HG03175 (cell line): ENCODE data around the gene TLE5.
"Not testable (repeated sequence)": the region's sequence is repeated elsewhere in the genome, so short reads cannot be mapped to it uniquely, and the experiment has no call there.

Experiments
- ATAC-seq: cut with Tn5 transposase; IDR thresholded peaks from one replicate; pipeline ENCODE4 v1.9.1; 2021; ENCODE audit warnings: mild to moderate bottlenecking, moderate library complexity; ENCODE audit not compliant: unreplicated experiment

The TLE5 gene

DNA sequence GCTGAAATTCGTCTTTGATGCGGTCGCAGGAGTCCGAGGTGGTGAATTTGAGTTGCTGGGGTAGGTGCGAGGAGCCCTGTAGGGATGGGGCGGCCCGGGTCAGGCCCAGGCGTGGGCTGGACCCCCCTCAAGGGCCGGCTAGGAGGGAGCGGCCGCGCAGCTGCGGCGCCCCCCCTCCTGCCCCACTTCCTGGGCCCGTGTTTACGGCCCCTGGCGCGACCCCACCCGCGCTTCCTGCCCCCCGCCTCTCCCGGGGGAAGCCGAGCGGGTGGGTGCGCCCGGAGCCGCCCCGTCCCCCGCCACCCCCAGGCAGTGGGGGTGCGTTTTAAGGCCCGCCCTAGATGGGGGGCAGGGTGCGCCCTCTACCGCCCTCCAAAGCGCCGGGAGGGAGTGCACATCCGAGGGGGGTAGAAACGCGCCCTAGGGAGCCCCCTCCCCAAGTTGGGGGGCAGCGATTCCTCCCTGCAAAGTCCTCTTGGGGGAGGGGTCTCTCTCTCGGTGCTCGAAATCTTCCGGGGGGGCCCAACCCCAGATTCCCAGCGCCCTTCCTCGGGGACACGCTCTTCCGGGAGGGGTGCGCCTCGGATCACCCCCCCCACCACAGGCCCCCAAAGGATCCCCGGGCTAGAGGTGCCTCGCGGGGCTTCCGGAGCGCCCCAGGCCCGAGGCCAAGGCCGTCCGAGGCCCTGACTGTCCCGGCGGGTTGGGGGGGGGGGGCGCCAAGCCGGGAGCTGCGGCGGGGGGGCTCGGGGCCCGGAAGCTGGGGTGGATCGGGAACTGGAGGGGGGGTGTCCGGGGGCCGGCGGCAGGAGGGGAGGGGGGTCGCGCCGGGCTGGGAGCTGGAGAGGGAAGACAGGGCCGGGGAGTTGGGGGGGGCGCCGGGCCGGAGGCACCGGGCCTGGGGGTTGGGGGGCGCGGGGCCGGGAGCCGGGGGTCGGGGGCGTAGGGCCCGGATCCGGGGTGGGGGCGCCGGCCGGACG is 823 bp downstream of the TLE5 start:
- no peak for ATAC-seq

DNA sequence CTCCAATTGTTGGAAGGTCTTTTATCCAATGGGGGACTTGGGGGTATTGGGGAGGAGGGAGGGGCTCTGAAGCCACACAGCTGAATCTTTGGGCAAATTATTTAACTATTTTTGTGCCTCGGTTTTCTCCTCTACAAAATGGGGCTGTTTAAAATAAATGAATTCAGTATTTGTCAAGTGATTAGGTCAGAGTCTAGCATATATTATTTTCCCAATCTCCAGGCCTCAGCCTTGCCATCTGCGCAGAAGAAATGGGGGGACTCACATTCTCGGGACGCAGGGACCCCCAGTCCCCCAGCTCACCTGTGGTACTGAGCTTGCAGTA is 1.5 kb downstream of the TLE5 start:
- ATAC-seq, result no peak

DNA sequence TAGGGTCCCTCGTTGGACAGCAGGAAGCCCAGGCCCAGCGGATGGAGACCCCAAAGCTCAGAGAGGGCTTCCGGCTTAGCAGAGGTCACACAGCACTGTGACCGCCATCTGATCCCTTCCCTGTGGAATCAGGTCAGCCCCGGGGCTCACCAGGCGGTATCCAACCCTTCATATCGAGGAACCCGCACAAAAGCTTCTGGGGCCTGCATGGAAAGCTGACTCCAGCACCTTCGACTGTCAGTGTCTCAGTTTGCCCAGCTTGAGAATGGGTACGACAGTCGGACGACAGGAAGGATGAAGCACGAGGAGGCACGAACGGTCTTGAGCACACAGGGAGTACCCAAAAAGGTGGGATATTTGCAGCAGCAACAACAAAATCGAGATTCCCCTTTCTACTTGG is 2.6 kb downstream of the TLE5 start:
- no peak for ATAC-seq

DNA sequence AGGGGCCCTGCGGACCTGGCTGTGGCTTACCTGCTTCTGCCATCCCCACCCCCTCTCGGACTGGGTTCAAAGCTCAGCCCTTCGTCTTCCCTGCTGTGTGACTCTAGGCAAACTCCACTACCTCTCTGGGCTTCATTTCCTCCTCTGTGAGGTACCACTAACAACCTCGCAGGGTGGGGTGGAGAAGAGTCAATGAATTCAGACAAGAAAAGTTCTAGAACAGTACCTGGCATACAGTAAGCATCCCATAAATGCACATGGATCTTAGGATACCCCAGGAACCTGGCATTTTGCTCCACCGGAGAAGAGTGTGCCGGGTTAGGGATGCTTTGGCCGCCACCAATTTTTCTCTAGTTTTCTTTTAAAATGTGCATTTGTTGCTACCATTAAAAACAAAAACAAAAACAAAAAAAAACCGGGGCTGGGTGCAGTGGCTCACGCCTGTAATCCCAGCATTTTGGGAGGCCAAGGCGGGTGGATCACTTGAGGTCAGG is 3.4 kb downstream of the TLE5 start:
- no peak for ATAC-seq

DNA sequence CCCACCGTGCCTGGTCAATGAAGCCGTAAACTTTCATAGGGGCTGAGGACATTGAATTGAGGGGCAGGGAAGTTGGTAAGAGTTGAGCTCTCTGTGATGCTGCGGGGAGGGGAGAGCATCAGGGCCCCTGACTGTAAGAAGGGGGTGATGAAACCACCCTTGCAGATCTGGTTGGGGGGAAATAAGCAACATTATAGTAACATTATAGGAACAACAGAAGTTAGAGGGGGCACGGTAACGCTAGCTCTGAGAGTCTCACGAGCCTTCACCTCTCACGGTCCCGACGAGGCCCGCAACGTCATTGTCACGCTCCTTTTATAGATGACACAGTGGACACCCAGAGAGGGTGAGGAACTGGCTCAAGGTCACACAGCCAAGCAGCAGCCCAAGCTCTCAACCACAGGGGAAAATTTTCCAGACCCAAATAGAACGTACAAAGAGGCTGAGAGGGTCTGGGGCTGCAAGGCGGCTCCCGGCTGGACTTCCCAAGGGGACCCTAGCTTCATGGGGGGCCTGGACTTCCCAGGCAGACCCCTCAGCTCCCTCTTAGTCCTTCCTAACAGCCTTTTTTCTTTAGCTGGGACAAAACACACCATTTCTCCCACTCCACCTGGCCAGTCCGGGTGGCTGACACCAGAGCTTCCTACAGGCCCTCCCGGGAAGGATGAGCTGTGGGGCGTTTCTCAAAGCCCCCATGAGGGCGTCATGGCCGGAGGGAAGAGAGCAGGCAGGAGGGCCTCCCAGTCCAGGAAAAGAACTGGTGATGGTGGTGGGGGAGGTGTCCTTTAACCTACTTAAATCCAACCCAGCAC is 4.1 kb downstream of the TLE5 start:
- no peak for ATAC-seq

DNA sequence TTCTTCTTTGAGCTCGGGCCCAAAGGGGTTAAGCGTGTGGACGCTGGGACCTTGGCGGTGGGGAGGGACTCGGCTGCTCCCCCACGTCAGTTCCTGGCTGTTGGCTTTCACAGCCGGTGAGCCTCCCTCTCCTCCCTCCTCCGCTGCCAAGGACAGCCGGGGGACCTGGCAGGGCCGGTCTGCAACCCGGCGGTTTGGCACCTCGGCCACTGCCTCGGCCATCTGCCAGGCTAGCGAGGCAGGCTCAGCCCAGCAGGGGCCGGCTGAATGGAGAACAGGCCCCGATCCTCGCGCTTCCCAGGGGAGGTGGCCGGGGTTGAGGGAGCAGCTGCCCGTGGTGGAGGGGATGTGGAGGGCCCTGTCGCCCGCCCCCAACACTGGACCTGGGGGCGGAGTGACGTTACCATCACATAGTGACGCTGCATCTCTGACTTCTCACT is 5.0 kb downstream of the TLE5 start:
- no peak for ATAC-seq

DNA sequence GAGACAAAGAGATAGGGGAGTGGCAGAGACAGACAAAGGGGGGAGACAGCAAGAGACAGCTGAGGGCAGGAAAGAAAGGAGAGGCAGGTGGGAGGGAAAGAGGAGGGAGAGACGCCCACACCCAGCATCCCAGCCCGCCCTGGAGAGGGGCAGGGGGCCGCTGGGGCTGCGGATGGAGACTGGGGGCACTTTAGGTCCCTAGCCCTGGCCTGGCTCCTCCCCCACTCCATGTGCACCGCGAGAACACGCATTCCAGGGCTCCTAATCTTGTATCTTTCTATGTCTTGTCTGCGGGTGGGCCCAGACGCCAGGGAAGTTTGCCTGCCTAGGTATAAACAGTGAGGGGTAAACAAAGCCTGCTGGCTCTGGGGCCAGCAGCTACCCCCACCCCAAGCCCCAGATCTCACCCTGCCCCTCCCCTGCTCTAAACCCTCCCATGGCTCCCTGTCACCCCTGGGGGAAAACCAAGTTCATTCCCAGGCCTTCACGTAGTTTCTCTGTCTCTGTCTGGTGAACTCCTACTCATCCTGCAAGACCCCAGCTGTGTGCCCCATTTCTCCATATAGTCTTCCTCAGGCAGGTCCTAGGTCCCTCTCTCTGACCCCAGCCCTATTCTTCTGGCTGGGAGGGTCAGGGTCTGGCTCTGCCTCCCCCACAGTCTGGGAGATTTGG is 5.7 kb downstream of the TLE5 start:
- no peak for ATAC-seq

DNA sequence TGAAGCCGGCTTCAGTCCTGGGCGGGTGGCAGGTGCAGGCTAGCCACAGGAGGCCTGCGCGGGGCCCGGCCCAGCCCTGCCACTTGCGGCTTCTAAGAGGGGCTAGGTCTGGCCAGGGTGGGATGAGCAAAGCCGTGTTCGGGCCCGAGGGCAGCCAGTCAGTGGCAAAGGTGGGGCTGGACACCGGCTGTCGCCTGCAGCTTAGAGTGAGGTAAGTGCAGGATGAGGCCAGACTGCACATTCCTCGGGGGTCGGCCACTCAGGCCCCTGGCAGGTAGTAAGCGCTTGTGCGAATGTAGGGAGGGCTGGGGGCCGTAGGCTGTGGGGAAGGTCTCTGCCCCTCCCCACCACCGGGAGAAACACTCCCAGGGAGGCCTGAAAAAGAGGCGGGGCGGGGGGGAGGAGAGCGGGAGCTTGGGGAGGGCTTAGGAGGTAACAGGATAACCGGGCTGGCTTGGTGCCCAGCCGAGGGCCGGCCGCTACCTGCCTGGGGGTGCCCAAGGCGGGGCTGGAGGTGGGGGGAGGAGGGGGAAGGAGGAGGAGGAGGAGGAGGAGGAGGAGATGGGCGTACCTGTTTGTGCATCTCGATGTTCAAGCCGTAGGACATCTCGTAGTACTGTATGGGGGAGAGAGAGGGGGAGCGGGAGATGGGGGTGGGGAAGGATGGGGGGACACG is 6.4 kb downstream of the TLE5 start:
- no peak for ATAC-seq

DNA sequence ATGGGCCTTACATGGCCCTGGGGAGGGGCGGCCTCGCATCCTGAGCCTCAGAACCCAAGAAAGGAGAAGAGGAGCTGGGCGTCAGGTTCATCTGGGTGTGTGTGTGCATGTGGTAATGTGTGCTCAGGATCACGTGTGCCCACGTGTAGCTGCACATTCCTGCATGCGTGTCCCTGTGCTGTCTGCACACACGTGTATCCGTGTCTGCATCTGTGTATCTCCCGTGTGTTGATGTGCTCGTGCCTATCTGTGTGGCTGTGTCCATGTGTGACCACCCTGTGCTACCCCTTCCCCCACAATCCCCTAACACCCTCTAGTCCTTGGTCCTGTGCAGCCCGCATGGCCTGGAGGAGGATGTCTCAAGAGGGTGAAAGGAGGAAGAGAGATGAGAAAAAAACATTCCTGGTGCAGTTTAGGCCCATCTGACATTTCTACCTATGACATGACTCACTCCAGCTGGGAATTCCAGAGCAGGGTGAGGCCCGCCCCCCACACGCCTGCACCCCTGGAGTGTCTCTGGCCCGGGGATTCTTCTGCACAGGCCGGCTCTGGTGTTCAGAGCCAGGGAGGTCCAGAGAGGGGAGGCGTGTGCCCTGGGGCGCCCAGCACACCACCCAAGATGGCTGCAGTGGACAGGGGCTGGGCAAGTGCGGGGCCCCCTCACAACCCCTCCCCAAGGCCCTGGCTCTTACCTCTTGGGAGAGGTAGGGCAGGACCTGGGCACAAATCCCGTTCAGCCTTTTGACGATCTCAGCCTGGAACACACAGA is 7.1 kb downstream of the TLE5 start:
- no peak for ATAC-seq

DNA sequence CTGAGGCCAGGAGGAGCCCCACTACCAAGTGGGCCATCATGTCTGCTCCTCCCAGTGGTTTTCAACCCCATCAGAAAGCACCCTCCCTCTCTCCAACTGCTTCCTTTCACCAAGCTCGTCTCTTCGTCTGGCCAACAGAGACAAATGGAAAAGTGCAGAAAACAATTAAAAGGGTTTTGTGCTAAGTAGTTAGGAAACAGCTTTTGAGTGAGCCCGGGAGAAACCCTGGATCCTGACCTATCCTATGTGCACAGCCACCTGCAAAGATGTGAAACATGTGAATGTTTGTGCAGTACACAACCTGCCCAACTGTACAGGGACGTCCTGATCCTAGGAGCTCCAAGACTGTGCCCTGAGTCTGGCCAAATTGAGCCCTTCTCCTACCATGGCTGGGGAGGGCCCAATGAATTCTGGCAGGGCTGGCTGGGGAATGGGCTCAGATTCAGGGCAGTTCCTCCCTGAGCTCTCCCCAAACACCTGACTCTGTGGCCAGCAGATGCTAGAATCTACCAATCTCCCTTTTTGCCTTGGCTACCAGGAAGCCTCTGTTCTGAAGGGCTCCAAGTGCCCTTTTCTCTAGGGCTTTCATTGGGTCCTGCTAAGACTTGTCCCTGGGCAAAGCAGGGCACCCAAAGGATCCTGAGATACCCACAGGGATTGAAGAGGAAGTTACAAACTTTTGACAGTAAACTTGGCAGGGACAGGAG is 7.9 kb downstream of the TLE5 start:
- no peak for ATAC-seq

DNA sequence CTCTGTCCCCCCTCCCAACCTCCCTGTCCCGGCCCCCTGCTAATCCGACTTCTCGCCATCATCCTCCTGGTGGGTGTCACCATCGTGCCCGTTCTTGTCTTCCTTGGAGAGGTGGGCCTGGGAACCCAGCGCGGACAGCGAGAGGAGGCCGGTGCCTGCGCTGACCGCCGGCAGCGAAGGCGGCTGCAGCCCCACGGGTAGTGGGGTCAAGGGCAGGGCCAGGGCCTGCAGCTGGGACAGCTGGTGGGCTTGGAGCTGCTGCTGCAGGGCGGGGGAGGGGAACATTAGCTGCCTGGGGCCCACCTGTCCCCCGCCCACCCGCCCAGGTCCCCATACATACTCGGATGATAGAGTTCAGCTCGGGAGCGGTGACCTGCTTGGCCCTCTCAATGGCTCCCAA is 8.5 kb downstream of the TLE5 start:
- no peak for ATAC-seq

DNA sequence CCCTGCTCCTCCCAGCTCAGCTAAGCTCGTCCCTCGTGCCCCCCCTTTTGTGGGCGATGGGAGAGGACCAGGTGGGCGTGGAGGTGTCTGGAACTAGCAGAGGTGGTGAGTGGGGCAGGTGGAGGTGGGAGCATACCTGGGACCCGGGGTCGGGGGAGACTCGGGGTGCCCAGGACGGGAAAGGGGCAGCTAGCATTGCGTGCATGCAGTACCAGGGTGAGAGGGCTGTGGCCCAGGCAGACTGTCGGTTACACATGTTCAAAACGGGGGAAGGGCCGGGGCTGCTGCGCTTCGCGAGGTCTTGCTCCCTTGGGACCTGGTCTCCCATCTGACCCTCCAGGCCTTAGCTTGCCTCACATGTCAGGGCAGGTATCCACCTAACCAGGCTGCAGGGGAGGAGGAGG is 9.1 kb downstream of the TLE5 start:
- ATAC-seq, result no peak

DNA sequence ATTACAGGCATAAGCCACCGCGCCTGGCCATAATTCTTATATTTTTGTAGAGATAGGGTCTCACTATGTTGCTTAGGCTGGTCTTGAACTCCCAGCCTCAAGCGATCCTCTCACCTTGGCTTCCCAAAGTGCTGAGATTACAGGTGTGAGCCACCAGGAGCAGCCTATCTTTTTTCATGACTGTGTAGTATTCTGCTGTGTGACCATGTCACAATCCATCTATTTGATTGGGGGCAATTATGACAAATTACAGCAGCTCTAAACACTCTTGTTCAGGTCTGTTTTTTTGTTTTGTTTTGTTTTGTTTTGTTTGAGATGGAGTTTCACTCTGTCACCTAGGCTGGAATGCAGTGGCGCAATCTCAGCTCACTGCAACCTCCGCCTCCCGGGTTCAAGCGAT is 12.3 kb downstream of the TLE5 start:
- not testable (repeated sequence) for ATAC-seq

DNA sequence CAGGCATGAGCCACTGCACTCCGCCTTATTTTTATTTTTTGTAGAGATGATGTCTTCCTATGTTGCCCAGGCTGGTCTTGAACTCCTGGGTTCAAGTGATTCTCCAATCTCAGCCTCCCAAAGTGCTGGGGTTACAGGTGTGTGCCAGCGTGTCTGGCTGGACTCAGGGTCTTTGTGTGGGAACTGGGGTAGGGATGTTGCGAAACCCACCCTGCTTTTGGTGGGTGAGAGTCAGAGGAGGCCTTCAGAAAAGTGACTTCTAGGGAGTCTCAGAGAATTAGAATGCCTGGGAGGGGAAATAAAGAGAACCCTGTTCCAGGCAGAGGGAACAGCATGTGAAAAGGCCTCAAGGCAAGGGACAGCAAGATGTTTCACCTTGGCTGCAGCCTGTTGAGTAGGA is 13.2 kb downstream of the TLE5 start:
- ATAC-seq, result no peak

DNA sequence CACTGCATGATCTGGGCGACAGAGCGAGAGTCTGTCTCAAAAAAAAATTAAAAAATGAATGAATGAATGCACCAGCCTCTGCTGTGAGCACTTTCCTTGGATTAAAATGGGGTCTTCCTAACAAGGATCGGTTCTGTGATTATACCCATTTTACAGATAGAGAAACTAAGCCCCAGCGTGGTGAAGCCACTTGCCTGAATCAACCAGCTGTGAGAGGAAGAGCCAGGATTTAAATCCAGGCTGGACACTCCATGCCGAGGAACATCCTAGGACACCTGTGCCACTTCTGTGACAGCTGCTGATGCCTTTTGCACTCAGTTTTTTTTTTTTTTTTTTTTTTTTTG is 14.1 kb downstream of the TLE5 start:
- ATAC-seq, result no peak

DNA sequence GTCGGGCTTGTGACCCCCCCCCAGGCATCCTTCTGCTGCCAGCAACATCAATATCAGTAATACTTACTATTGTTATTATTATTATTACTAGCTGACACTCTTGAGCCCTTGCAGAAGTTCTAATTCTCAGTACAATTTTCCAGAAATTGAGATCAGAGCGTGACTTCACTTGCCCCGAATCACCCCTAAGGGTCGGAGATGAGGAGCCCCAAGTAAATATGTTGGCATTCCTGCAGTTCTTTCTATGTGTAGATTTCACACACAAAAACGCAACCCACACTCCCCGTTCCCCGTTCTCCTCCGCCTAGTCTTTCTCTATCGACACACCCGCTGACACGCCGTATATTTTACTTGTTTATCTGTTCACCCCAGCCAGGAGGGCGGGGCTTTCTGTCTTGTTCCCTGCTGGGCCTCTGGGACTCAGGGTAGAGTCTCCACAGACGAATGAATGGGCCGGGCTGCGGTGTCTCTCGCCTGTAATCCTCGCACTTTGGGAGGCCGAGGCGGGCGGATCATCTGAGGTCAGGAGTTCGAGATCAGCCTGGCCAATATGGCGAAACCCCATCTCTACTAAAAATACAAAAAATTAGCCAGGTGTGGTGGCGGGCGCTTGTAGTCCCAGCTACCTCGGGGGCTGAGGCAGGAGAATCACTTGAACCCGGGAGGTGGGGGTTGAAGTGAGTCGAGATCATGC is 14.7 kb downstream of the TLE5 start:
- no peak for ATAC-seq

DNA sequence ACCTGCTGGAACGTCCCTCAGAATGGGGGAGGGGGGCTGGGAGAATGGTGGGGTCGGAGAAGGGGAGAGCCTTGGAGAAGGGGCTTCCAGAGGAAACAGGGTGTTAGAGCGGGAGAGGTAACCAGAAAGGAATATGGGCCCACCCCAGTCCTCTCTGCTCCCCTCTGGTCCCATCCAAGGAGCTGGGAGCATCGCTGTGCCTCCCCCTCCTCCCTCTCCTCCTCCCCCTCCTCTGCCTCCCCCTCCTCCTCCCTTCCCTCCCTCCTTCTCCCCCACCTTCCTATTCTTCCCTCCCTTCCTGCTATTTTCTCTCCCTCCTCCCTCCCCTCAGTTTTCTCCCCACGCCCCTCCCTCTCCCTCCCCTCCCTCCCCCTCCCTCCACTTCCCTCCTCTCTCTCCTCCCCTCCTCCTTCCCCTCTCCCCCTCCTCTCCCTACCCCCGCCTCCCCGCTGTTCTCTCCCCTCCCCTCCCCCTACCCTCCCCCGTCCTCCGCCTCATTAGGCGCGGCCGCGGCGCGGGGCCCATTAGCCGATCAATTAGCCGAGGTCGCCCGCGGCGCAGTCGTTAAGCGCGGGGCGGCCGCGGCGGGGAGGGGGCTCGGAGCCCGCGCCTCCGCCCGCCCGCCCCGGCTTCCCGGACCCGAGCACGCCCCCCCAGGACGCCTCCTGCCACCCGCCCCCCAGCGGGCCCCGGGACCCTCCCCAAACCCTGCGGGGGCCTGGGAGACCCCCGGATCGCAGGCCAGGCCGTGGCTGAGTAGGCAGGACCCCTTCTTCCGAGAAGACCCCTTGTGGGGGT is 15.4 kb downstream of the TLE5 start:
- ATAC-seq, result no peak
